CD4-positive, alpha-beta T cell (primary cell): ENCODE results near the gene CATSPER1. TPM values are rescaled to one million over a fixed set of nuclear protein-coding genes. Genes with fewer than 3 reads are reported as not detected.

Source experiments
- ATAC-seq: fragments of 200-7000 bp; cut with Tn5 transposase; one replicate; pipeline ENCODE4 v1.10.0; 2022; ENCODE audit warnings: mild to moderate bottlenecking; ENCODE audit not compliant: poor library complexity
- CTCF ChIA-PET: fragments of 350-600 bp; sonication (Branson Sonifier 250); formaldehyde crosslinking; loops from one replicate; lab custom pipeline; 2021; ENCODE audit warnings: antibody characterized with exemption, inconsistent platforms; lab: Charles Lee
- POLR2A ChIA-PET: fragments of 350-600 bp; sonication (Branson Sonifier 250); formaldehyde crosslinking; loops from one replicate; lab custom pipeline; 2021; ENCODE audit warnings: antibody characterized with exemption, inconsistent platforms; lab: Charles Lee
- DNase-seq, 14 experiments: peaks; one replicate each; pipeline ENCODE4 v3.0.0-alpha.2; 2013 to 2020; ENCODE audit warnings: mixed read lengths in 2 of 14
- H3K27ac ChIP-seq, 2 donors: one replicate each; pipeline versions ENCODE4 v1.5.1 to v1.7.0; 2013; ENCODE audit warnings: low read length in 2 of 2, low read depth in 1 of 2, mild to moderate bottlenecking in 1 of 2
- H3K27me3 ChIP-seq, 2 experiments: 1 replicate in 1 of 2; 2 replicates in 1 of 2; pipeline versions ENCODE4 v1.6.1 to v1.7.0; 2013; ENCODE audit warnings: low read length in 2 of 2, control low read depth in 1 of 2, mild to moderate bottlenecking in 1 of 2, moderate library complexity in 1 of 2; ENCODE audit not compliant: insufficient read depth in 2 of 2, control insufficient read depth in 1 of 2
- H3K36me3 ChIP-seq: one replicate; pipeline ENCODE4 v1.6.1; 2013; ENCODE audit warnings: low read length, control low read depth; ENCODE audit not compliant: insufficient read depth
- H3K4me1 ChIP-seq: one replicate; pipeline ENCODE4 v1.6.1; 2013; ENCODE audit warnings: low read length, control low read depth; ENCODE audit not compliant: insufficient read depth
- H3K4me3 ChIP-seq: one replicate; pipeline ENCODE4 v1.5.1; 2013; ENCODE audit warnings: mild to moderate bottlenecking, low read length, moderate library complexity
- H3K9me3 ChIP-seq, 2 experiments: 1 replicate in 1 of 2; 2 replicates in 1 of 2; pipeline versions ENCODE4 v1.6.1 to v1.7.0; 2013; ENCODE audit warnings: low read length in 2 of 2, mild to moderate bottlenecking in 2 of 2, control low read depth in 1 of 2, moderate library complexity in 1 of 2; ENCODE audit not compliant: control insufficient read depth in 1 of 2, insufficient read depth in 1 of 2
- H3K27ac Mint-ChIP-seq: one replicate; pipeline ENCODE4 v1.8.0; 2020; ENCODE audit warnings: mixed read lengths
- H3K27me3 Mint-ChIP-seq: one replicate; pipeline ENCODE4 v1.8.0; 2021; ENCODE audit warnings: mixed read lengths
- H3K36me3 Mint-ChIP-seq: one replicate; pipeline ENCODE4 v1.8.0; 2021; ENCODE audit warnings: low read depth, mixed read lengths
- H3K4me1 Mint-ChIP-seq: one replicate; pipeline ENCODE4 v1.8.0; 2021; ENCODE audit warnings: low read depth, mixed read lengths
- H3K4me3 Mint-ChIP-seq: one replicate; pipeline ENCODE4 v1.8.0; 2020; ENCODE audit warnings: mild to moderate bottlenecking, mixed read lengths
- H3K9me3 Mint-ChIP-seq: one replicate; pipeline ENCODE4 v1.8.0; 2020; ENCODE audit warnings: mixed read lengths
- intact Hi-C, 2 experiments: fragments of 100-400 bp; cut with DNase I in 1 of 2; cut with micrococcal nuclease in 1 of 2; formaldehyde crosslinking; loops; one replicate each; pipeline versions ENCODE4 v1.15.1 to v1.9.0; 2023 to 2025; cut with DNase I, micrococcal nuclease
- total RNA-seq, 174 experiments: library from RNA in 2 of 174; stranded (reverse) in 2 of 174; gene quantifications; one replicate each; pipeline ENCODE4 v1.2.3 and lab custom pipeline; 2021 to 2026
- TF ChIP-seq, protein P1 (sequence below): fragments of 200-600 bp; IDR thresholded peaks from one replicate; pipeline ENCODE4 v1.8.0; 2022; ENCODE audit warnings: antibody characterized with exemption, mild to moderate bottlenecking

Gene CATSPER1
- total RNA-seq, 2 experiments from 2014 or later, result not detected

DNA sequence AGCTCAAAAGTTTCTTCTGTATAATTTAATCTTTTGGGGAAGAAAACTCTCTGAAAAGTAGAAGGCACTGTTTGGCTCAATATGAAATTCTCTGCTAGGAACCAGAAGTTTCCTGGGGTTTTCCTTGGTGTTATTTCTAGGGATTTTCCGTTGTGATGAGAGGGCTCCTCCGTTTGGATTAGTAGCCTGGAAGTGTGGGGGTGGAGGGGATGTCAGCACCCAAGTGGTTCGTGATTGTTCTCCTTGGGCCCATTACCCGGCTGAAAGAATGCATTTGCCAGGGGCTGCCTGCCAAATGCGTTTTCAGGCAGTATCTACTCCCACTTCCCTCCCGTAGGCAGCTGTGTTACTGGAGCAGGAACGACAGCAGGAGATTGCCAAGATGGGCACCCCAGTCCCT lies 30.2 kb upstream of the CATSPER1 start:
- Histone ChIP-seq H3K4me3 (no peak overlapping the region), H3K27me3 (no peaks in the 10 kb centered on the region), H3K36me3 (peaks cover 79% of the 10 kb centered on the region), H3K27ac (no peak overlapping the region), H3K4me1 (peaks cover 28% of the 10 kb centered on the region), H3K9me3 (no peaks in the 10 kb centered on the region)
- DNase-seq (no peak), ATAC-seq (no peak)
- H3K27ac Mint-ChIP-seq, result no peak overlapping the region
- H3K27me3 Mint-ChIP-seq, result no peaks in the 10 kb centered on the region
- no peak overlapping the region for H3K4me3 Mint-ChIP-seq
- intact Hi-C loops, result no loop called here
- CTCF ChIA-PET, result interaction anchor here (0.8 to 1.0 kb wide), 2 partner anchors 12 kb away, joined by 5 to 7 read pairs; no protein-coding TSS in a partner anchor
- TF ChIP-seq, protein P1, sequence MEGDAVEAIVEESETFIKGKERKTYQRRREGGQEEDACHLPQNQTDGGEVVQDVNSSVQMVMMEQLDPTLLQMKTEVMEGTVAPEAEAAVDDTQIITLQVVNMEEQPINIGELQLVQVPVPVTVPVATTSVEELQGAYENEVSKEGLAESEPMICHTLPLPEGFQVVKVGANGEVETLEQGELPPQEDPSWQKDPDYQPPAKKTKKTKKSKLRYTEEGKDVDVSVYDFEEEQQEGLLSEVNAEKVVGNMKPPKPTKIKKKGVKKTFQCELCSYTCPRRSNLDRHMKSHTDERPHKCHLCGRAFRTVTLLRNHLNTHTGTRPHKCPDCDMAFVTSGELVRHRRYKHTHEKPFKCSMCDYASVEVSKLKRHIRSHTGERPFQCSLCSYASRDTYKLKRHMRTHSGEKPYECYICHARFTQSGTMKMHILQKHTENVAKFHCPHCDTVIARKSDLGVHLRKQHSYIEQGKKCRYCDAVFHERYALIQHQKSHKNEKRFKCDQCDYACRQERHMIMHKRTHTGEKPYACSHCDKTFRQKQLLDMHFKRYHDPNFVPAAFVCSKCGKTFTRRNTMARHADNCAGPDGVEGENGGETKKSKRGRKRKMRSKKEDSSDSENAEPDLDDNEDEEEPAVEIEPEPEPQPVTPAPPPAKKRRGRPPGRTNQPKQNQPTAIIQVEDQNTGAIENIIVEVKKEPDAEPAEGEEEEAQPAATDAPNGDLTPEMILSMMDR, result no peak
- H3K9me3 Mint-ChIP-seq, result no peaks in the 10 kb centered on the region
- H3K4me1 Mint-ChIP-seq, result peaks cover 22% of the 10 kb centered on the region
- POLR2A ChIA-PET, result interaction anchor here (0.6 kb wide), 1 partner anchor 441 kb away, joined by 3 read pairs; the partner anchor contains the start of gene PCNX3
- peaks cover 86% of the 10 kb centered on the region for H3K36me3 Mint-ChIP-seq

DNA sequence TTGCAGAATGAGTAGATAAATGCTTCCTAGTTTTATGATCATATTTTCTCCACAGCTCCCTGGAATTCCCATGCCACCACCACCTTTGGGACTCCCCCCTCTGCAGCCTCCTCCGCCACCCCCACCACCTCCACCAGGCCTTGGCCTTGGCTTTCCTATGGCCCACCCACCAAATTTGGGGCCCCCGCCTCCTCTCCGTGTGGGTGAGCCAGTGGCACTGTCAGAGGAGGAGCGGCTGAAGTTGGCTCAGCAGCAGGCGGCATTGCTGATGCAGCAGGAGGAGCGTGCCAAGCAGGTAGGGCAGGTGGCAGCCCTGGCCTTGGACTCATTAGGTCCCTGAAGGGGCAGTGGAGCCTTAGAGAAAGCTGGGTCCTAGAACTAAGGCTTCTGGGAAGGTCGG lies 28.7 kb upstream of the CATSPER1 start:
- Histone ChIP-seq H3K27ac (no peak overlapping the region), H3K4me3 (no peak overlapping the region), H3K4me1 (peaks cover 36% of the 10 kb centered on the region), H3K27me3 (no peaks in the 10 kb centered on the region), H3K36me3 (peaks cover 64% of the 10 kb centered on the region), H3K9me3 (no peaks in the 10 kb centered on the region)
- Mint-ChIP-seq H3K27ac (peak overlapping the region; percentile 49), H3K4me3 (no peak overlapping the region), H3K27me3 (no peaks in the 10 kb centered on the region), H3K36me3 (peaks cover 78% of the 10 kb centered on the region), H3K9me3 (no peaks in the 10 kb centered on the region), H3K4me1 (peaks cover 30% of the 10 kb centered on the region)
- DNase-seq (no peak), ATAC-seq (no peak)
- TF ChIP-seq, protein P1, result no peak
- intact Hi-C loops, result no loop called here
- POLR2A ChIA-PET, result no interaction called here
- CTCF ChIA-PET, result interaction anchor here (0.6 kb wide), 1 partner anchor 81 kb away, joined by 3 read pairs; no protein-coding TSS in a partner anchor

DNA sequence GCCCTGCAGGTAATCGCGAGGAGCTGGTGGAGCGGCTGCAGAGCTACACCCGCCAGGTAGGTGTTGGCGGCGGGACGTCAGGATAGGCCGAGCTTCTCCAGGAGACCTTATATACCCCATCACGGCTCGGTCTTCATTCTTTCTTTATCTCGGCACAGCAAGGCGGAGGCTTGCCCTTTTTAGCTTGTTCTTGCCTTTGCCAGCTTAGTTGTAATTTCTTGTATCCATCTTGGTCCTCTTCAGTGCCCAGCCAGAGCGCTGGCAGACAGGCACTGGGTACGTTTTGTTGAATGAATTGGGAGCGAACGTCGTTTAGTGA lies 26.3 kb upstream of the CATSPER1 start:
- peak overlapping the region; percentile 100 for H3K4me3 ChIP-seq
- Mint-ChIP-seq H3K27ac (peak overlapping the region; percentile 97), H3K9me3 (no peaks in the 10 kb centered on the region), H3K36me3 (peaks cover 56% of the 10 kb centered on the region), H3K4me3 (peak overlapping the region; percentile 100), H3K4me1 (peaks cover 37% of the 10 kb centered on the region), H3K27me3 (peaks cover 5% of the 10 kb centered on the region)
- ChIA-PET CTCF (interaction anchor here (1.1 to 1.5 kb wide), 6 partner anchors 9 to 341 kb away, joined by 3 to 8 read pairs (median 3); partner anchors contain the start of genes FIBP and KAT5), POLR2A (interaction anchor here (0.7 to 1.9 kb wide), 18 partner anchors 10 to 438 kb away, joined by 3 to 19 read pairs (median 6); partner anchors contain the start of genes AP5B1, BANF1, CCDC85B and EIF1AD)
- ATAC-seq, result no peak
- intact Hi-C loops, result loop anchor here (1.0 to 5.0 kb wide), 5 partner anchors 16 to 215 kb away; partner anchors contain the start of genes BANF1 (in 1 of the 2), C11orf68 (in 1 of the 2), DRAP1 (in 1 of the 2) and EIF1AD (in 1 of the 2)
- H3K36me3 ChIP-seq, result peaks cover 41% of the 10 kb centered on the region
- no peaks in the 10 kb centered on the region for H3K9me3 ChIP-seq
- peaks cover 43% of the 10 kb centered on the region for H3K4me1 ChIP-seq
- TF ChIP-seq, protein P1, result no peak
- no peaks in the 10 kb centered on the region for H3K27me3 ChIP-seq
- DNase-seq, result no peak
- peak overlapping the region; percentile 66 to 90 for H3K27ac ChIP-seq
